GM19324 (cell line): ENCODE measurements around the gene C4orf33.
"Not testable (repeated sequence)": the region's sequence is repeated elsewhere in the genome, so short reads cannot be mapped to it uniquely, and the experiment has no call there.

Experiments
- ATAC-seq: cut with Tn5 transposase; IDR thresholded peaks from one replicate; pipeline ENCODE4 v1.9.1; 2021; ENCODE audit warnings: mild to moderate bottlenecking, moderate library complexity; ENCODE audit not compliant: unreplicated experiment, low FRiP score

C4orf33 gene

DNA sequence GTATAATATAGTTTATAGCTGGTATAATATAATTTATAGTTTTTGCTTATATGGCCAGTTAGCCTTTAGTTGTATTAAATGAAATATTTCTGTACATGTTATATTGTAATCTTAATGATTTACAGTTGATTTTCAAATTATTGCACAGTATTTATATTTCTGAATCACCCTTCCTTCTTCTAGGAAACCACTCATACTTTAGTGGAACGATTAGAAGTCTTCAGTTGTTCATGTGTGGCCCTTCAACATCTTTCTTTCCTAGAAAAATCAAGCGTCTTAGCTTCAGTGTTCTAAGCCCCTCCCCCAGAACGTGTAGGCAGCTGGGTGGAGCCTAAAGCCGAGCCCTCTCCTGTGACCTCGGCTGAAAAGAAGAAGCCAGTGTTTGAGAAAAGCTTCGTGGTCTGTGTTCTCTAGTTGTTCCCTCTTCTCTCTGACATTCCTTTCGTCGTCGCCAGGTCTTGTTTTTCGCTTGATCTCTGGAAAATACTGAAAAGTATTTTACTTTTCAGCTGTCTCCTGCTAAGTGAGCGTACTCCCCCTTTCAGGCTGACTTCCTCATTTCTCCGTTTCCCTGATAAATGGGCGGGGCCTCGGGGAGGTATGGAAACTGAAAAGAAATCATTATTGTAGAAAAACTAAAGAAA lies at the start of gene C4orf33:
Gene C4orf33 (plus strand): TSS at position 342 of the 644 bp plus-strand sequence. CDS start 6,459 bp downstream, outside the sequence.
- ATAC-seq = peak; percentile 44

GRCh38 chr4:129059028-129059427 lies 36.9 kb upstream of the C4orf33 start:
- ATAC-seq = no peak

GRCh38 chr4:129062580-129062979 lies 33.4 kb upstream of the C4orf33 start:
- ATAC-seq = no peak

GRCh38 chr4:129063640-129064039 lies 32.3 kb upstream of the C4orf33 start:
- no peak for ATAC-seq

- no peak for ATAC-seq
Observed at GRCh38 chr4:129064717-129065116, 31.2 kb upstream of the C4orf33 start.

GRCh38 chr4:129069537-129069936 lies 26.4 kb upstream of the C4orf33 start:
- ATAC-seq = not testable (repeated sequence)

GRCh38 chr4:129077326-129077725 lies 18.6 kb upstream of the C4orf33 start:
- no peak for ATAC-seq

DNA sequence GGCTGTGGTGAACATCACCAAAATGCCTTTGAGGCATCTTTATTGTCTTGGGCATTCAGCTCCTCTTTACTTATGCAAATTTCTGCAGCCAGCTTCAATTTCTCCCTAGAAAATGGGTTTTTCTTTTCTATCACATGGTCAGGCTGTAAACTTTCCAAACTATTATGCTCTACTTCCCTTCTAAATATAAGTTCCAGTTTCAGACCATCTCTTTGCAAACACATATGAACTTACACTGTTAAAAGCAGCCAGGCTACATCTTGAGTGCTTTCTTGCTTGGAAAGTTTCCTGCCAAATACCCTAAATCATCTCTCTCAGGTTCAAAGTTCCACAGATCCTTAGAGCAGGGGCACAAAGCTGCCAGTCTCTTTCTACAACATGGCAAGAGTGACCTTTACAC lies 15.8 kb upstream of the C4orf33 start:
- no peak for ATAC-seq

DNA sequence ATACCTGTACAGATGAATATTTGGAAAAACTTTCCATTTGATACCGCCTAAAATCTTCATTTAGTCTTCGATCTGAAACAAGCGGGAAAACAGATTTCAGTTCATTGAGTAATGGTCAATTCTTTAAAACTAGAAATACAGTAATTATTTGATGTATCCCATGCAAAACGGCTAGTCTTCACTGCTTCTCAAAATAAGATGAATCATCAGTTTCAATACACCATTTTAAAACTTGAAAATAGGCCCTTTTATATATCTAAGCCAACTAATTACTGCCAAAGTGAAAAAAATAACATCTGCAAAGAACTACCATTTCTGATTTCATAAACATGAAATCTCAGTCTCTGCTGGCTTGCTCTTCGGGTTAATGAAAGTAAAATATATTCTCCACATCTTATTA lies 13.7 kb upstream of the C4orf33 start:
- ATAC-seq = no peak

DNA sequence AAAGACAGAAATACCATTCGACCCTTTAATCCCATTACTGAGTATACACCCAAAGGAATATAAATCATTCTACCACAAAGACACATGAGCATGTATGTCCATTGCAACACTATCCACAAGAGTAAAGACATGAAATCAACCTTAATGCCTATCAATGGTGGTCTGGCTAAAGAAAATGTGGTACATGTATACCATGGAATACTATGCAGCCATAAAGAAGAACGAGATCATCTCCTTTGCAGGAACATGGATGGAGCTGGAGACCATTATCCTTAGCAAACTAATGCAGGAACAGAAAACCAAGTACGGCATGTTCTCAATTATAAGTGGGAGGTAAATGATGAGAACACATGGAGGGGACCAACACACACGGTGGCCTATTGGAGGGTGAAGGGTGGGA lies 10.5 kb upstream of the C4orf33 start:
- ATAC-seq = no peak

DNA sequence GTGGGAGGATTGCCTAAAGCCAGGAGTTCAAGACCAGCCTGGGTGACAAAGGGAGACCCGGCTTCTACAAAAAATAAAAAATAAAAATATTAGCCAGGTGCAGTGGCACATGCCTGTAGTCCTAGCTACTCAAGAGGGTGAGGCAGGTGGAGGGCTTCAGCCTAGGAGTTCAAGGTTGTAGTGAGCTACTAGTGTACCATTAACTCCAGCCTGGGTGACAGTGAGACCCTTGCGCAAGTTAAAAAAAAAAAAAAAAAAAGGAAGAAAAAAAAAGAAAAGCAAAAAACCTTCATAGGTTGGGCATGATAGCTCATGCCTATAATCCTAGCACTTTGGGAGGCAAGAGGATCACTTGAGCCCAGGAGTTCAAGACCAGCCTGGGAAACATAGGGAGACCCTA lies 8.4 kb upstream of the C4orf33 start:
- ATAC-seq = no peak

GRCh38 chr4:129092631-129093190 lies 3.2 kb upstream of the C4orf33 start:
- no peak for ATAC-seq

DNA sequence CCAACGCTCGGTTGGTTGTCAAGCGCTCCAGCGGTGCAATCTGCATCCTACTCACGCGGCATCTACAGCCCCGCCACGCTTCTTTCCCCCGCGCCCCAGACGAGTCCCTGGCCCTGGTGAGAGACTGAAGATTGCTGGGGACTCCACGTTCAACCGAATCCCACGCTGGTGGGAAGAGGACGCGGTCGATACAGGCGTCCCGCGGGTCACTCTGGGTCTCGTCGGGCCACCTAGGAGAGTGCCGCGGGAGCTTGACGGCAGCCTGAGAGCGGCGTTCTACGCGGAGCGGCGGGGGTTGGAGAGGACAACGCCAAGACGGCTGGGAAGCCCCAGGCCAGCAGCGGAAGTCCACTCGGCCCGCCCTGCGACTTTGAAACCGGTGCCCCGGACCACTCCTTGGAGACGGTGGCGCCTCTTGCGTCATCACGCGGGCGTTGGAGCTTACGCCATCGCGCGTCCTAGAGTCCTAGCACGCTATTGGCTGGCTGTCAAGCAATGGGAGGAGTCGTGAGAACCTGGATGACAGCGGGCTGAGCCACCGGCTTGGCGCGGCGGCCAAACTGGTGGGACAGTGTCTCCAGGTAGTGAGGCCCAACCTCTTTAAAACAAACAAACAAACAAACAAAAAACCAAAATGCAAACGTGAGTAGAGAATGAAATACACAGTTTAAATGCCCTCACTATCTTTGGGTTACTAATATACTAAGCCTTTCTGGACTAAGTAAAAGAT lies 2.6 kb upstream of the C4orf33 start, which contains the start of gene SCLT1:
Gene SCLT1 (minus strand): TSS at position 349 of the 730 bp plus-strand sequence. CDS start 436 bp downstream, outside the sequence.
- ATAC-seq = peak; percentile 98

- no peak for ATAC-seq
Observed at GRCh38 chr4:129094347-129094746, 1.6 kb upstream of the C4orf33 start.

- ATAC-seq = no peak
Observed at GRCh38 chr4:129098531-129099001, 2.6 kb downstream of the C4orf33 start.

DNA sequence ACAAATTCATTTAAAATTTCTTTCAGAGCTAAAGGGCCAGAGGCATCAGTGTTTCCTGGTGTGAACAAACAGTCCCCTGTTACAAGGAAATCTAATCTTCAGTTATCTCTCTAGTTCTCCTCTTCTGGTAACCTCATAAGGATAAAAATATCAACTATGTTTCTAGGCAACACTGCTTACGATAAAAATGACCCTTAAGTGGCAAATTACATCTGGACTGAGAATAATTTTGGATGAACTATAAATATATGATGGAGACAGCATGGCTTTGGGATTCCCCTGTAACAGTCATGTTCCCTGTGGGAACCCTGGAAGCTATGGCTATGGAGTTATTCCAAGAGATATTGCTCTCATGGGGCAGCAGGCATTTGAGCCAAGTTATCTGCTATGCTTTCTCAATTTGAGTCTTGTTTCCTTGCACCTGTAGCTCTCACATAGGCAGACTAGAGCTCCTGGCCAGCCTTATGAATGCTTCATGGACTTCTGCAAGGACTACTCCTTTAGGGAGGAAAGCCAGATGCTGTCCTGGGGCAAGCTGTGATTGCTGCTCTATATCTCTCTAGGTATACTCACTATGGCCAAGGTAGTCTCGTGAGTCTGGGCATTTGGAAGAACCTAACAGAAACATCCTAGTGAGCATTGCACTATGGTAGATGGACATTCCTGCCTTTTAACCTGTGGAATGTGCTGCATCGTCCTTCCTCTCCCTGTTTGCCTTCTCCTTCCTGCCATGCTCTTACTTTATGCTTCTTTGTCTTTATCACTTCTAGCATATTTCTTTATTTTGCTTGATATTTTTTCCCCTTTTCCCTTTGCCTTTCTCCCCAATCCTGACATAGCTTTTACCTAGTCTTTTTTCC lies 14.2 kb downstream of the C4orf33 start:
- ATAC-seq = no peak

GRCh38 chr4:129110931-129111330 lies 15.0 kb downstream of the C4orf33 start:
- no peak for ATAC-seq

- ATAC-seq = no peak
Observed at GRCh38 chr4:129111919-129112318, 16.0 kb downstream of the C4orf33 start.

DNA sequence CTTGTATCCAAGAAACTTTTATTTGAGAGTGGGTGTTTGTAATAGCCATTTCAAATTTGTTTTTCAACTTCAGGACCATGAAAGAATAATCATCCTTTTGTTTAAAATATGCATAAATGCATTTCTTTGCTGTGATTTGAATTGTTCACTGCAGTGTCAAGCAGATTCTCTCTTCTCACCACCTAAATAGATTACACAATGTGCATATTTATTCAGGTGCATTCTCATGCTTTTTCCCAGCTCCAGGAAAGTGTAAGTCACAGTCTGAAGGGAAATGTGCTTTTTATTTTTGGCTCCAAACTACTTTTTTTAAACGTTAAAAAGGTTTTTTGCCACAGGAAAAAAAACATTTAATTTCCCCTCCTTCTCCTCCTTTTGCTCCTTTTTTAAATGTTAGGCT lies 17.5 kb downstream of the C4orf33 start:
- ATAC-seq = no peak

GRCh38 chr4:129113919-129114318 lies 18.0 kb downstream of the C4orf33 start:
- no peak for ATAC-seq

DNA sequence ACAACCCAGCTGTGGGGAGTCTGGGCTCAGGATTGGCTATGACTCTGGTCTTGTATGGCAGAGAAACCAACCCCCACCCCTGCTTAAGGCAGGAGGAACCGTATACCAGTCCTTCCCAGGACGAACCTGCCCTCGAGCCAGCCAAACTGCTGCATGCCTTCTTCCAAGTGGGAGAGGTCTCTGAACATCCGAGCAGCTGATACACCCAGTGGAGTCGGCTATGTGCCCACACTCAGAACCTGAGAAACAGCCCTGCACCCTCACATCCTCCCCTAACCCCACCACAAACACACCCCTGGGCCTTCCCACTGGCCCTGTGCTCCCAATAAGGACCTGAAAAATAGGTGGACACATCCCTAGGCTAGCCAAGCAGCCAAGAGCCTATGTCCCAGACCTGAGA lies 21.8 kb downstream of the C4orf33 start:
- no peak for ATAC-seq
